Fibroblast of lung (primary cell): ENCODE results near the gene LRMDA. TPM values are rescaled to one million over a fixed set of nuclear protein-coding genes. Genes with fewer than 3 reads are reported as not detected.

ENCODE experiments used
- DNase-seq, 2 donors: peaks; one replicate each; pipeline versions ENCODE4 v3.0.0 to v3.0.0-alpha.2; 2010; ENCODE audit warnings: low read depth in 2 of 2
- H2AFZ ChIP-seq: 2 replicates; pipeline ENCODE4 v1.5.1; 2012; ENCODE audit warnings: low read length, control low read depth, inconsistent platforms
- H3K27ac ChIP-seq: 2 replicates; pipeline ENCODE4 v1.5.1; 2011; ENCODE audit warnings: low read length, control low read depth; ENCODE audit not compliant: insufficient read depth
- H3K27me3 ChIP-seq: 2 replicates; pipeline ENCODE4 v1.5.1; 2011; ENCODE audit warnings: mild to moderate bottlenecking, low read length; ENCODE audit not compliant: control insufficient read depth, insufficient read depth
- H3K36me3 ChIP-seq: 2 replicates; pipeline ENCODE4 v1.5.1; 2011; ENCODE audit warnings: low read length; ENCODE audit not compliant: control insufficient read depth, insufficient read depth
- H3K4me1 ChIP-seq: 2 replicates; pipeline ENCODE4 v1.5.1; 2011; ENCODE audit warnings: low read length; ENCODE audit not compliant: control insufficient read depth, insufficient read depth; ENCODE audit errors: extremely low read depth
- H3K4me2 ChIP-seq: 2 replicates; pipeline ENCODE4 v1.5.1; 2011; ENCODE audit warnings: low read length, control low read depth; ENCODE audit not compliant: insufficient read depth; ENCODE audit errors: extremely low read depth
- H3K4me3 ChIP-seq, 4 experiments: fragments of 200-600 bp in 1 of 4; sonication (generic) in 1 of 4; replicated peaks in 1 of 4; 2 replicates each; pipeline ENCODE4 v1.5.1; 2011 to 2016; ENCODE audit warnings: low read length in 4 of 4, low read depth in 3 of 4, mild to moderate bottlenecking in 3 of 4, control low read depth in 2 of 4, inconsistent platforms in 1 of 4, mixed read lengths in 1 of 4; ENCODE audit not compliant: insufficient read depth in 1 of 4; ENCODE audit errors: control extremely low read depth in 1 of 4
- H3K79me2 ChIP-seq: 2 replicates; pipeline ENCODE4 v1.5.1; 2012; ENCODE audit warnings: mild to moderate bottlenecking, low read length, inconsistent platforms; ENCODE audit not compliant: control insufficient read depth, insufficient read depth
- H3K9ac ChIP-seq: 2 replicates; pipeline ENCODE4 v1.5.1; 2011; ENCODE audit warnings: mild to moderate bottlenecking, low read length, control low read depth; ENCODE audit not compliant: insufficient read depth
- H3K9me3 ChIP-seq: 2 replicates; pipeline ENCODE4 v1.5.1; 2012; ENCODE audit warnings: low read depth, low read length; ENCODE audit not compliant: control insufficient read depth, insufficient read depth
- H4K20me1 ChIP-seq: 2 replicates; pipeline ENCODE4 v1.5.1; 2011; ENCODE audit warnings: low read length; ENCODE audit not compliant: control insufficient read depth, insufficient read depth; ENCODE audit errors: extremely low read depth
- EZH2 ChIP-seq: IDR thresholded peaks from 2 replicates; pipeline ENCODE4 v1.5.1; 2012; ENCODE audit warnings: low read length, control low read depth, mild to moderate bottlenecking; ENCODE audit errors: missing control alignments
- polyA plus RNA-seq, 2 donors: library from polyadenylated mRNA; depleted of rRNA in 1 of 2; stranded (reverse) in 1 of 2; unstranded in 1 of 2; fragments of >200 nt; gene quantifications; 2 replicates each; pipeline ENCODE4 v1.2.1, GENCODE V29; 2011 to 2012; ENCODE audit warnings: missing spikeins in 1 of 2
- total RNA-seq: library from RNA; depleted of rRNA; stranded (reverse); fragments of >200 nt; gene quantifications from 2 replicates; pipeline ENCODE4 v1.2.1, GENCODE V29; 2014
- TF ChIP-seq, protein P1 (sequence below), 2 donors: IDR thresholded peaks in 1 of 2; conservative IDR thresholded peaks in 1 of 2; 1 replicate in 1 of 2; 2 replicates in 1 of 2; pipeline ENCODE4 v1.5.1; 2011 to 2012; ENCODE audit warnings: low read length in 2 of 2, control low read depth in 1 of 2, inconsistent platforms in 1 of 2, low read depth in 1 of 2, mild to moderate bottlenecking in 1 of 2

The LRMDA gene
- total and polyA plus RNA-seq, 2 donors (not counting 1 experiment from before 2014, with no cell fraction given), result 1.7 to 2.0 TPM

DNA sequence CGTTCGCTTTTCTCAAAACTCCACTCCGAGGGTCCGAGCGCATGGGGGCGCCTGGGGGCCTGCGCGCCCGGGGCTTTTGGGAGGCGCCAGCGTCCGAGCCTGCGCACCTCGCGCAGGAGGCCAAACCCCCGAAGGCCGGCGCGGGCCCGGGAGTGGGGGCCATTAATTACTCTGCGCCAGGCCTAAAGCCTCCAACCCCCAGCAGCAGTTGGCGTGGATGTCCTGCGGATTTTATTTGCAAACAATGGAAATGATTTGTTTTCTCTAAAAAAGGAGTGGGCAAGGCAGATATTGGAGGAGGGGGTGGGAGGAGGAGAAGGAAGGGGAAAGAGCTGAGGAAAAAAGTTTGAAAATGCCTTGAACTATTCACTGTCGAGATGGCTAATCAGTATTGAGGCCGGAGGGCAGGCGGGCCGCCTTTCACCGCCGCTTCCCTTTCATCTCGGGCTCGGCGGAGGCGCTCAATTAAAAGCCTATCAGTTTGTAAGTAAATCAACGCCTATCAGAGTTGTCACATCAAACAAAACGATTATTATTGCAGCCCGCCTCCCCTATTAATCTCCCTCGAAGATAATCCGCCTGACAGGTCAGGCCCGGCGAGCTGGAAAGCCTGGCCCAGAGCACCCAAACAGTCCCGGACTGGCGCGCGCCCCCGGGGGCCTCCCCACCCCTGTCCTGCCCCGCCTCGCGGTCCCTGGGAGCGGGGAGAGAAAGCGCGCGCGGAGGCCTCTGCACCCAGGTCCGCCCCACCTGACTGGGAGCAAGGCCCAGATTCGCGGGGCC, 26.4 kb upstream of the LRMDA start:
- Histone ChIP-seq H3K4me2 (no peak overlapping the region), H3K9me3 (no peaks in the 10 kb centered on the region), H3K4me3 (peak overlapping the region in 2 of 4 experiments; percentile 24 to 97), H4K20me1 (no peaks in the 10 kb centered on the region), H3K9ac (no peak overlapping the region), H3K27me3 (no peaks in the 10 kb centered on the region), H3K36me3 (no peaks in the 10 kb centered on the region), H3K27ac (no peak overlapping the region), H3K79me2 (peaks cover 11% of the 10 kb centered on the region), H2AFZ (no peak overlapping the region), H3K4me1 (peaks cover 2% of the 10 kb centered on the region)
- no peak for TF ChIP-seq EZH2
- TF ChIP-seq, protein P1, sequence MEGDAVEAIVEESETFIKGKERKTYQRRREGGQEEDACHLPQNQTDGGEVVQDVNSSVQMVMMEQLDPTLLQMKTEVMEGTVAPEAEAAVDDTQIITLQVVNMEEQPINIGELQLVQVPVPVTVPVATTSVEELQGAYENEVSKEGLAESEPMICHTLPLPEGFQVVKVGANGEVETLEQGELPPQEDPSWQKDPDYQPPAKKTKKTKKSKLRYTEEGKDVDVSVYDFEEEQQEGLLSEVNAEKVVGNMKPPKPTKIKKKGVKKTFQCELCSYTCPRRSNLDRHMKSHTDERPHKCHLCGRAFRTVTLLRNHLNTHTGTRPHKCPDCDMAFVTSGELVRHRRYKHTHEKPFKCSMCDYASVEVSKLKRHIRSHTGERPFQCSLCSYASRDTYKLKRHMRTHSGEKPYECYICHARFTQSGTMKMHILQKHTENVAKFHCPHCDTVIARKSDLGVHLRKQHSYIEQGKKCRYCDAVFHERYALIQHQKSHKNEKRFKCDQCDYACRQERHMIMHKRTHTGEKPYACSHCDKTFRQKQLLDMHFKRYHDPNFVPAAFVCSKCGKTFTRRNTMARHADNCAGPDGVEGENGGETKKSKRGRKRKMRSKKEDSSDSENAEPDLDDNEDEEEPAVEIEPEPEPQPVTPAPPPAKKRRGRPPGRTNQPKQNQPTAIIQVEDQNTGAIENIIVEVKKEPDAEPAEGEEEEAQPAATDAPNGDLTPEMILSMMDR (conservative IDR thresholded peaks at IDR 0.05 in 1 of 2, IDR thresholded peaks at IDR 0.05 in 1 of 2; ENCODE audit: low read depth in 1 of 2, low read length in 2 of 2), result no peak
- peak in 1 of 2 donors; percentile 63 for DNase-seq

- no peak overlapping the region for H2AFZ ChIP-seq
Measured at GRCh38 chr10:75405598-75406461, 25.6 kb upstream of the LRMDA start.

More at GRCh38 chr10:75405598-75406461, 25.6 kb upstream of the LRMDA start:
- Histone ChIP-seq H3K27ac (no peak overlapping the region), H3K27me3 (peaks cover 5% of the 10 kb centered on the region), H3K36me3 (no peaks in the 10 kb centered on the region), H3K79me2 (peaks cover 3% of the 10 kb centered on the region), H4K20me1 (no peaks in the 10 kb centered on the region), H3K9me3 (no peaks in the 10 kb centered on the region), H3K4me1 (peaks cover 2% of the 10 kb centered on the region), H3K4me2 (no peak overlapping the region), H3K9ac (no peak overlapping the region), H3K4me3 (no peak overlapping the region)
- TF ChIP-seq, protein P1 (conservative IDR thresholded peaks at IDR 0.05 in 1 of 2, IDR thresholded peaks at IDR 0.05 in 1 of 2; ENCODE audit: low read depth in 1 of 2, low read length in 2 of 2), result no peak
- no peak for TF ChIP-seq EZH2
- peak in 1 of 2 donors; percentile 31 for DNase-seq
